NCI-H2107 treated with DMSO at 0.1 percent for 48 hours (cell line): ENCODE results near the gene COL16A1.

ENCODE experiments used
- DNase-seq: peaks from one replicate; lab custom pipeline; 2025; ENCODE audit not compliant: unreplicated experiment; lab: John Stamatoyannopoulos, UW

Gene COL16A1

GRCh38 chr1:31703431-31704270 is at the start of gene COL16A1:
COL16A1 (minus strand) TSS chr1:31704017; CDS start chr1:31702193, 1,824 bp downstream.
- DNase-seq: no peak

DNA sequence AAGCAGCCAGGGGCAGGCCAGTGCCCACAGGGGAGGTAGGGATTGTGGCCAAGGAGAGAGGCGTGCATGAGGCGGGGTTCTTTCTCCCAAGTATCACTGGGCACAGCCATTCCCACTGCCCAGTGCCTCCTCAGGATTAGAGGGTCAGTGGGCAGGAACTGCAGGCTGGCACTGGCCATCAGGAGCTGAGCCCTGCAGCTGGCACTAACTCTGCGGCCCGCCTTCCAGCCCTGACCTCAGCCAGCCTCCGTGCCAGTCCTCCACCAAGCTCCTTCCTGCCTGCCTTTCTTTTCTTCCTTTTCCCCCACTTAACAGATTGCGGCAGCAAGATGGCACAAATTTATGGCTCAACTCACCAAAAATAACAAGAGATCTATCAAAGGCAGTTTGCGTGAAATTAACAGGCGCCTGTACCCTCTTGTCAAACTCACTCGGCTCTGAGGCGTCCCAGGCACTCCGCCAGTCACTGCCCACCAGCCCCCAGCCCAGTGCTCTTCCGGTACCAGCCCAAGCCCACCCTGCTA is 49.2 kb upstream of the COL16A1 start:
- no peak for DNase-seq

DNA sequence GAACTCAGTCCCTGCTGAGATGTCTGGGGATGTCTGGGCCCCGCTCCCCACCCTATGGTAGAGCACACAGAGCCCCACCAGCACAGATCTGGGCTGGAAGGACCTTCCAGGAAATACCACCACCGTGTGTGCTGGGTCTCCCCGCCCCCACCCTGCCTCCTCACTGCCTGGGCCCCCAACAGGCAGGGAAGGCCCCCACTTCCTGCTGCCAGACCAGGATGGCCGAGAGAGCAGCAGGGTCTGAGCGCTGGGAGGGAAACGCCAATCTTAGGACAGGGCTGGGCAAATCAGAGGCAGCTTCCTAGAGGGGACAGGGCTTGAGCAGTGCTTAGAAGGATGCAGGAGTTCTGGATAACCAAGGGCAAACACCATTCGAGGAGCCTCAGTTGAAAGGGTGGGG is 48.4 kb upstream of the COL16A1 start:
- DNase-seq: no peak

- no peak for DNase-seq
Observed at GRCh38 chr1:31751822-31752241, 48.0 kb upstream of the COL16A1 start.

DNA sequence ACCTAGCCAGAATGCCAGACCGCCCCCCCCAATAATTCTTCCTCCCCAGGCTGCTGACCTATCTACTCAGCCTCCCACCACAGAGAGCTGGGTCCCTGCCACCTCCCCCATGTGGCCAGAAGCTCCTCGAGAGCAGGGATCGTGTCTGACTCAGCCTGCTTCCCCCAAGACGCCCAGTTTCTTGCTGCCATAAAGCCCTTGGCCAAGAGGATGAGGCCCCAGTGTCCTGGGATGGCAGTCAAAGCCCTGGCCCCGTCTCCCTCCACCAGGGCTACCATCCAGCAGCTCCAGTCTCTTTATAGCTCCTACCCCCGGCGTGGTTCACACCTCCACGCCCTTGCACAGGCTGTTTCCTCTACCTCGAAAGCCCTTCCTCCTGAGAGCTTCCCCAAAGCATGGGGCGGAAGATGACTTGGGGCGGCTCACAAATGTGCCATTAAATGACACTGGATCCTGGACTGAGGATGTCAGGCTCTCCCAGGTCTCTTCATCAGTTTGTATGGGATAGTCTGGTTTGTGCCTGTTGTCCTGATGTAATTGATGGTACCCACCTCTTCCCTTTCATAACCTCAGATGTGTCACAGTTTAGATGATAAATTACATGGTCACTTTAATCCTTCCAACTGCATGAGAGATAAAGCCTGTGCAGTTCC is 47.2 kb upstream of the COL16A1 start:
- no peak for DNase-seq

- no peak for DNase-seq
Observed at GRCh38 chr1:31749785-31750735, 46.2 kb upstream of the COL16A1 start.

DNA sequence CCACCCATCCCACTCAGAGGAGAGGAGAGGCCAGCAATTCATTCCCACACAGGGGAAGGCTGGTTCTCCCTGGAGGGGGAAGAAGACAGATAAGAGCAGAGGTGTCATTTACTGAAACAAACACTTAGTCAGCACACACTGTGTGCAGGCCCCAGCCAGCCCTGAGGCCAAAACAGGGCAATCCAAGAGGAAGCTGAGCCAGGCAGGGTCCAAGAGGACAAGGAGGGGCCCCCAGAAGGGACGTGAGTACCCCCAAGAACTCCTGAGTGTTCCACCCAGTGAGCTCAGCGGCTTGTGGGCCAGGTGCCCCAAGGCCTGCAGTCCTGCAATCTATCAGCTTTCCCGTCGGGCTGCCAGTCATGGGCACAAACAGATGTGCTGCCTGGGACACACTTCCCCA is 44.5 kb upstream of the COL16A1 start:
- no peak for DNase-seq

DNA sequence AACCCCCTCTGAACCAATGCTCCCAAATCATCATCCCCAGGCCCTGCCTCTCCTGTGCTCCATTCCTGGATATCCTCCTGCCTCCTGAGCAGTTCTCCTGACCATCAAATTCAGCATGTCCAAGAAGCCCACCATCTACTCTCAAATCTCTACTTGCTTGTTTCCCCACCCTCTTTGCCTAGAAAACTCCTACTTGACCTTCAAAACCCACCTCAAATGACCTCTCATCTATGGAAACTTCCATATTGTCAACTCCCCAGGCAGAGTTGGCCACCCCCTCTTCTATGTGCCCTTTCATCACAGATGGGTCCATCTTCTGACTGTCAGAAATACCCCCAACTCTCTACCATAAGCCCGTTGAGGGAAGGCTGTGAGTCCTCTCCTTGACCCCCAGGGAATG is 43.5 kb upstream of the COL16A1 start:
- no peak for DNase-seq

DNA sequence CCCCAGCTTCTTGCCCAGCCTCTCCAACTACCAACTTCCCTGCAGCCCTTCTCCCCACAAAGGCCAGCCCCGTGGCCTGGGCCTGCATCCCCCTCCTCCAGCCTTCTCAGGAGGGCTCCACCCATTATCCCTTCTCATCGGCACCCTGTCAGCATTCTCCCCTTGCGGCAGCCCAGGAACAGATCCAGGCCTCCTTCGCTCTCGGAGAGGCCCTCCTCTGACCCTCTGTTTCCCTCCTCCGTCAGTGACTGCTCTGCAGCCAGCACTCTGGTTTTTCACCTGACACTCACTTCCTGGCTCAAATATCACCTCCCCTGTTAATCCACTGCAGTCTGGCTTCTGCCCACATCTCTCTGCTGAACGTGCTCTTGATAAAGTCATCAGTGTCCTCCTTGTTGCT is 42.9 kb upstream of the COL16A1 start:
- peak; percentile 39 for DNase-seq

GRCh38 chr1:31745946-31746670 is 42.3 kb upstream of the COL16A1 start:
- DNase-seq: no peak

DNA sequence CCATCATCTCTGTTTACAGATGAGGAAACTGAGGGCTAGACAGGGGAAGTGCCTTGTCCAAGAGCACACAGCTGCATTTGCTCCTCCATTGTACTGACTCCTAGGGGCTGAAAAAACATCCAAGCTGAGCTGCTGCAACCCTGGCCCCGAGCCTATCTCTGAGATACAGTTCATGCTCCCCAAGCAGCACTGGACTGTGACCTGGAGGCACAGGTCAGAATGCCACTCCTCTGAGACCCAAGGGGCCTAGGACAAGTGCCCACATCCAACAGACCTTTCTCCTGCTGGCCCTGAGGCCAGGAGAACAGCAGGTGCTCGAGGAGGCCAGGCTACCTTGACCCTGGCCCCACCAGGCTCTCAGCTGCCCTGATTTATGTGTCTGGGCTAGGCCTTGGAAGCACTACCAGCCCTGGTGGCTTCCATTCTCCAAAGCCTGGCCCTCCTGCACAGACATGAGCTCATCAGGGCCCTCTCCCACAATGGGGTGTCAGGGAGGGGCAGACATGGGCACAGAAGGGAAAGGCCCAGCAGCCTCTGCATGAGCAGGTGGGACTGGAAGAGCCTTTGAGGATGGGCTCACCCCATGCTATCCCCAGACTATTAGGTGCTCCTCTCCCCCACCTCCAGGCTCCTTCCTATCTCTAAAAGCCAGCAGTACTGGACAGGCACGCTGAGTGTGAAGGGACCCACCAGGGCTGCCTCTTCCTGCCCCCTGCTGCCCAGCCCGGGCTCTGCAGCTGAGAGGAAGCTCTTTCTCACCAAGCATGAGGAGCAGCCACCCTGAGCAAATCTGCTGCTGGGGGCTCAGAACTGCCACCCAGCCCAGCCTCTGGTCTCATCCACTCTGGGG is 41.5 kb upstream of the COL16A1 start:
- peak; percentile 58 for DNase-seq

- DNase-seq: no peak
Observed at GRCh38 chr1:31744165-31744888, 40.5 kb upstream of the COL16A1 start.

GRCh38 chr1:31742462-31743212 is 38.8 kb upstream of the COL16A1 start:
- DNase-seq: no peak

- DNase-seq: no peak
Observed at GRCh38 chr1:31739346-31739745, 35.5 kb upstream of the COL16A1 start.

- DNase-seq: no peak
Observed at GRCh38 chr1:31736675-31737074, 32.9 kb upstream of the COL16A1 start.

DNA sequence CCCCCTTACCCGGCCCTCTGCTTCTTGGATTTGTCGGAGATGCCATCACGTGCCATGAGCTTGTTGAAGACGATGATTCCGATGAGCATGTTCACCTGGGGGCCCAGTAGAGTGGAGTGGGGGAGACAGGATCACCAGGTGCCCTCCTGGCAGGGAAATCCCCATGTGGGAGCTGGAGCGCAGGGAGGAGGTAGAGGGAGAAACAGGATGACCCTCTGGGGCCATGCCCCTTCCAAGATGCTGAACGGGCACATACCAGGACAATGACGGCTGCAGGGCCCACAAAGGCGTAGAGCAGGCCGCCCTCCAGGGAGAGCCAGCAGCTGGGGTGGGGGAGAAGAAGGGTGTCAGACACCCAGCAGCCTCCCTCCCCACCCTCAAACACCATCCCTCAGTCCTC is 31.8 kb upstream of the COL16A1 start:
- no peak for DNase-seq

DNA sequence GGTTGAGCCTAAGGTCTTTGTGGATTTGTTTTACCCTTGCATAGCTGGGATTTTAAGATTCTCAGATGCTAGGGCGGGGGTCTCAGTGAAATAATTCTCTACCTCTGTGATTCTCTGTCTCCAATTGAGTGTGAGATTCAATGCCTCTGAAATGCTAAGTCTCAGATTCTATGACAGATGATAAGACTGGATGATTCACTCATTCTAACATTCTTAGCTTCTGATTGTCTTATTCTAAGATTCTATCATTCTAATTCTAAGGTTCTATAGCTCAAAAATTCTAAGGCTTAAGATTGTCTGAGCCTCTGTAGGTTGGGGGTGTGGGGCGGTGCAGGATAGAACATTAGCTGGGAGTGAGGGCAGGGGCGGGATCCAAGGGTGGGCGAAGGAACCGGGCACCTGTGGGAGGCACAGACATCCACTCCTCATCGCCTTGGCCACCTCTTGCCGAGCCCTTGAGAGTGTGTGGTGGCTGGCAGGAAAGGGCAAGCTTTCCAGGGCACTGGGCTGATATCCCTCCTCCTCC is 30.8 kb upstream of the COL16A1 start:
- DNase-seq: no peak
